Breast epithelium (tissue), 3 donors: ENCODE data around the gene ASCC3.

Experiments used
- CTCF ChIP-seq, 3 donors: fragments of 450-650 bp; IDR thresholded peaks; one replicate each; pipeline ENCODE4 v1.5.1; 2016 to 2017; ENCODE audit warnings: antibody characterized with exemption in 3 of 3, mild to moderate bottlenecking in 3 of 3, moderate library complexity in 3 of 3
- POLR2A ChIP-seq: fragments of 450-650 bp; IDR thresholded peaks from one replicate; pipeline ENCODE4 v1.6.1; 2016; ENCODE audit warnings: antibody characterized with exemption, mild to moderate bottlenecking, moderate library complexity

- TF ChIP-seq CTCF (IDR thresholded peaks at IDR 0.05) = no peak
- TF ChIP-seq POLR2A = no peak
Measured at GRCh38 chr6:100901582-100901981, 20.5 kb upstream of the ASCC3 start.
